ENCODE data around the gene NRIP1.

GRCh38 chr21:15092745-15093144, 27.9 kb upstream of the NRIP1 start:
- TF ChIP-seq CTCF (IDR thresholded peaks at IDR 0.05 in 4 of 5, conservative IDR thresholded peaks at IDR 0.05 in 1 of 5) (no peak), POLR2A (IDR thresholded peaks at IDR 0.05) (no peak)

Measured in gastrocnemius medialis (tissue), 4 donors.